ENCODE measurements around the gene UTF1. TPM values are rescaled to one million over a fixed set of nuclear protein-coding genes. Genes with fewer than 3 reads are reported as not detected.

The UTF1 gene
- total and polyA plus RNA-seq, 9 of the 15 experiments (the other 6 are each of a cell fraction or from before 2014, with no cell fraction given): 0.35 to 0.46 TPM; not detected in 7

- TF ChIP-seq ZFP91 (CRISPR knock-in tag; IDR thresholded peaks at IDR 0.05) (no peak), ZC3H11A (IDR thresholded peaks at IDR 0.05; ENCODE audit: low read depth, low read length) (no peak), EHMT2 (IDR thresholded peaks at IDR 0.05) (no peak), ZNF12 (CRISPR knock-in tag; IDR thresholded peaks at IDR 0.05) (no peak), JUNB (CRISPR knock-in tag; conservative IDR thresholded peaks at IDR 0.05) (peak; percentile 77), DDX20 (tag; IDR thresholded peaks at IDR 0.05; ENCODE audit: low read depth) (no peak), CC2D1A (IDR thresholded peaks at IDR 0.05) (no peak), GTF2E2 (tag; IDR thresholded peaks at IDR 0.05) (no peak), MCM3 (IDR thresholded peaks at IDR 0.05) (no peak), CTCF (IDR thresholded peaks at IDR 0.05 in 2 of 3, conservative IDR thresholded peaks at IDR 0.05 in 1 of 3; ENCODE audit: insufficient read depth in 2 of 3, low read depth in 1 of 3, low read length in 3 of 3) (no peak), ZBTB17 (CRISPR knock-in tag; IDR thresholded peaks at IDR 0.05) (no peak), ELK3 (CRISPR knock-in tag; IDR thresholded peaks at IDR 0.05) (no peak), YBX1 (IDR thresholded peaks at IDR 0.05) (no peak), L3MBTL2 (IDR thresholded peaks at IDR 0.05) (no peak), PTTG1 (tag; IDR thresholded peaks at IDR 0.05; ENCODE audit: low read depth) (no peak), RBM15 (IDR thresholded peaks at IDR 0.05; ENCODE audit: insufficient read depth, low read length) (no peak), E4F1 (CRISPR knock-in tag; IDR thresholded peaks at IDR 0.05; ENCODE audit: borderline replicate concordance) (no peak), HCFC1 (IDR thresholded peaks at IDR 0.05; ENCODE audit: low read depth, low read length) (no peak), PRMT5 (CRISPR knock-in tag; IDR thresholded peaks at IDR 0.05) (no peak), HNRNPH1 (optimal IDR thresholded peaks at IDR 0.05; ENCODE audit: low read depth, low read length) (no peak), ZNF239 (CRISPR knock-in tag; IDR thresholded peaks at IDR 0.05) (no peak), NEUROD1 (IDR thresholded peaks at IDR 0.05; ENCODE audit: borderline replicate concordance, low read depth, low read length, partially characterized antibody) (no peak), CREM (IDR thresholded peaks at IDR 0.05; ENCODE audit: low read depth) (peak; percentile 52), ZNF766 (CRISPR knock-in tag; conservative IDR thresholded peaks at IDR 0.05) (0 out of 2 replicates have a peak, but pooled peaks have one; percentile 30)
Measured at GRCh38 chr10:133258818-133259601, 29.0 kb downstream of the UTF1 start (continued).

Data from K562 (cell line).